BE2C (cell line): ENCODE data around the gene ANKRD16.
"Not testable (repeated sequence)": the region's sequence is repeated elsewhere in the genome, so short reads cannot be mapped to it uniquely, and the experiment has no call there.

Source experiments
- DNase-seq: peaks from one replicate; pipeline ENCODE4 v3.0.0-alpha.2; 2020
- H3K27me3 ChIP-seq: fragments of 250-450 bp; sonication (Bioruptor Pico); 2 replicates; pipeline ENCODE4 v1.5.1; 2020; ENCODE audit warnings: mild to moderate bottlenecking
- H3K36me3 ChIP-seq: fragments of 250-450 bp; sonication (Bioruptor Pico); 2 replicates; pipeline ENCODE4 v1.5.1; 2020; ENCODE audit warnings: mild to moderate bottlenecking
- H3K4me1 ChIP-seq: fragments of 250-450 bp; sonication (Bioruptor Pico); 2 replicates; pipeline ENCODE4 v1.5.1; 2020
- H3K4me3 ChIP-seq: 2 replicates; pipeline ENCODE4 v1.5.1; 2011; ENCODE audit warnings: low read depth, low read length
- H3K9me3 ChIP-seq: fragments of 250-450 bp; sonication (Bioruptor Pico); 2 replicates; pipeline ENCODE4 v1.5.1; 2020
- CTCF ChIP-seq: IDR thresholded peaks from 2 replicates; pipeline ENCODE4 v1.5.1; 2012; ENCODE audit warnings: mild to moderate bottlenecking, low read depth, low read length

Gene ANKRD16

GRCh38 chr10:5844345-5845055 lies 45.2 kb downstream of the ANKRD16 start:
- Histone ChIP-seq H3K4me1 (peaks cover 13% of the 10 kb centered on the region), H3K4me3 (no peak overlapping the region), H3K9me3 (no peaks in the 10 kb centered on the region)

GRCh38 chr10:5843686-5844344 lies 45.9 kb downstream of the ANKRD16 start:
- peaks cover 13% of the 10 kb centered on the region for H3K4me1 ChIP-seq
- no peak for DNase-seq
- no peak for TF ChIP-seq CTCF

More at GRCh38 chr10:5844345-5845055, 45.2 kb downstream of the ANKRD16 start:
- DNase-seq = no peak
- Histone ChIP-seq H3K27me3 (no peaks in the 10 kb centered on the region), H3K36me3 (no peaks in the 10 kb centered on the region)
- no peak for TF ChIP-seq CTCF

GRCh38 chr10:5841965-5842364 lies 47.7 kb downstream of the ANKRD16 start:
- Histone ChIP-seq H3K4me1 (peaks cover 13% of the 10 kb centered on the region), H3K4me3 (no peak overlapping the region), H3K36me3 (no peaks in the 10 kb centered on the region), H3K27me3 (no peaks in the 10 kb centered on the region), H3K9me3 (no peaks in the 10 kb centered on the region)
- DNase-seq = no peak
- no peak for TF ChIP-seq CTCF

More at GRCh38 chr10:5843686-5844344, 45.9 kb downstream of the ANKRD16 start:
- Histone ChIP-seq H3K27me3 (no peaks in the 10 kb centered on the region), H3K36me3 (no peaks in the 10 kb centered on the region), H3K9me3 (no peaks in the 10 kb centered on the region), H3K4me3 (no peak overlapping the region)

GRCh38 chr10:5840314-5841307 lies 49.1 kb downstream of the ANKRD16 start:
- Histone ChIP-seq H3K27me3 (no peaks in the 10 kb centered on the region), H3K4me3 (peak overlapping the region; percentile 41), H3K36me3 (no peaks in the 10 kb centered on the region), H3K9me3 (no peaks in the 10 kb centered on the region), H3K4me1 (peaks cover 13% of the 10 kb centered on the region)
- peak; percentile 72 for DNase-seq
- TF ChIP-seq CTCF = no peak

- DNase-seq, H3K4me1 ChIP-seq, H3K36me3 ChIP-seq, H3K4me3 ChIP-seq, H3K27me3 ChIP-seq, H3K9me3 ChIP-seq: not testable (repeated sequence)
Measured at GRCh38 chr10:5836181-5836580, 53.5 kb downstream of the ANKRD16 start.

GRCh38 chr10:5835446-5836095 lies 54.1 kb downstream of the ANKRD16 start:
- H3K4me3 ChIP-seq = no peak overlapping the region
- no peaks in the 10 kb centered on the region for H3K9me3 ChIP-seq
- DNase-seq = no peak
- H3K4me1 ChIP-seq = peaks cover 4% of the 10 kb centered on the region
- no peaks in the 10 kb centered on the region for H3K36me3 ChIP-seq
- no peak for TF ChIP-seq CTCF
- no peaks in the 10 kb centered on the region for H3K27me3 ChIP-seq
